GM19035 (cell line): ENCODE data around the gene POU2F1.
"Not testable (repeated sequence)": the region's sequence is repeated elsewhere in the genome, so short reads cannot be mapped to it uniquely, and the experiment has no call there.

ENCODE experiments used
- ATAC-seq: cut with Tn5 transposase; IDR thresholded peaks from one replicate; pipeline ENCODE4 v1.9.1; 2021; ENCODE audit not compliant: unreplicated experiment

The POU2F1 gene

DNA sequence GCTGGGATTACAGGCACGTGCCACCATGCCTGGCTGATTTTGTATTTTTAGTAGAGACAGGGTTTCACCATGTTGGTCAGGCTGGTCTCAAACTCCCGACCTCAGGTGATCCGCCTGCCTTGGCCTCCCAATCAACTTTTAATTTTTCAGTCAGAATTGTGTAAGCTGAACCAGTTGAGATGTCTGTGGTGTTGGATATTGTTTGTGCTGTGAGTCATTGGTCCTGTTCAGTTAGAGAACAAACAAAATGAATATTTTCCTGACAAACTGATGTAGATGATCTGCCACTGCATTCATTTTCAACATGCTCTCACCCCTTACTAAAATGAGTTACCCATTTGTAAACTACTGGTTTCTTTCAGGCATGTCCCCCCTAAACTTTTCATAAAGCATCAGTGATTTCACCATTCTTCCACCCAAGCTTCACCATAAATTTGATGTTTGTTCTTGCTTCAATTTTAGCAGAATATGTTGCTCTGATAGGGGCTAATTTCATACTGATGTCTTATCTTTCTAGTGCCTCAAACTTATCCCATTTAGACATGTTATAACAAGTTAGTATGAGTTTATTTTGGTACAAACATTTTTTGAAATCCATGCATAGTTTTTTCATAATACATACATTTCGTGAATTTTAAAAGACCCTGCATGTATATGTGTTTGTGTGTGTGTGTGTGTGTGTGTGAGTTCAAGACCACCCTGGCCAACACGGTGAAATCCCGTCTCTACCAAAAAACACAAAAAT is 15.2 kb upstream of the POU2F1 start:
- not testable (repeated sequence) for ATAC-seq

DNA sequence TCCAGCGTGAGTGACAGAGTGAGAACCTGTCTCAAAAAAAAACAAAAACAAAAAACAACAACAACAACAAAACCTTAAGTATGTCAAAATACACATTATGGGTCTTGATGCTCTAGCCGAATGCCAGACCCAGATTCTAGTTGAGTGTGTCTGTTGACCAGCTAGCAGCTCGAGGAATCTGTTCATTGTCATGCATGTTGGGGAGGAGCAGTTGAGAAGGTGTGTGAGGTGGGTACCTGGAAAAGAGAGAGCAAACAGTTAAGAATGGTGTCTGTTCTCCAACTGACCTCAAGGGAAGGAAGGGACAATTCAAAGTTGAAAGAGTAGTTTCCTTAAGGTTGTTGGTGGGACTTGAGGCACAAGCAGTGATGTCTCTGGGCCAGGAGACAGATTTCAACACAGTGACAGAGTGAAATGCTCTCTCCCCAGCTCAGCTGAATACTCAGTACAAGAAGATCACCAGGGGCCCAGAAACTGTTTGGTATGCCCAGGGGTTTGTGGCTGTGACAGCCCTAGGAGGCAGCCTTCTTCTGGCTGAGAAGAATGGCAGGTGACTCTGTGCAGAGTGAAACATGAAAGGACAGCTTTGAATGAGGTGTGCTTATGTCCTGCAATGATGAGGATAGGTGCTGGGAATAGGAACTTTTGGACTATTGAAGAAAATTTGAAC is 14.4 kb upstream of the POU2F1 start:
- ATAC-seq: no peak

DNA sequence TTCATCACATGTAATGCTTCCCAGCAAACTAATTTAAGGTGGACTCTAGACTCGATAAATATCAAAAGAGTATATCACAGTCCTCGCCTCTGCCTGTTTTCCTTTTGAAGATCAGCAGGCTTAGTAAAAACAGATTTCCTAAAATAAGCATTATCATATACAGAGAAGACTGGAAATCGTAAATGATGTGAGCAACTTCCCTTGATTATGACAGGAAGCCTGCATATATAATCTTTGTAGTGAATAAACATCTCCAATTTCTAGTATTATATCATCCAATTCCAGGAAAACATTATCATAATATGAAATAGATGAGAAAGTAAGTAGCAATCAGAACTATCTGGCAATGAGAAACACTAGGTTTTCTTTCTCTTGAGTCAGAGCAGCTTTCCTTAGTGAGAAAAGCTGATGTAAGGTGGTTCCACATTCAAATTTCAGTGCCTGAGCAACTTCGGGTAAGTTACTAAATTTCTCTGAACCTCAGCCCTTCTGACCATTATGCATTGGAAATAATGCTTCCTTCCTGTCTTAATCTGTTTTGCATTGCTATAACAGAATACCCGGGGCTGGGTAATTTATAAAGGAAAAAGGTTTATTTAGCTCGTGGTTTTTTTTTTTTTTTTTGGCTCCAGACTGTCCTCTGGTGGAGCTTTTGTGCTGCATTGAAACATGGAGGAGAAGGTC is 12.6 kb upstream of the POU2F1 start:
- ATAC-seq: no peak

DNA sequence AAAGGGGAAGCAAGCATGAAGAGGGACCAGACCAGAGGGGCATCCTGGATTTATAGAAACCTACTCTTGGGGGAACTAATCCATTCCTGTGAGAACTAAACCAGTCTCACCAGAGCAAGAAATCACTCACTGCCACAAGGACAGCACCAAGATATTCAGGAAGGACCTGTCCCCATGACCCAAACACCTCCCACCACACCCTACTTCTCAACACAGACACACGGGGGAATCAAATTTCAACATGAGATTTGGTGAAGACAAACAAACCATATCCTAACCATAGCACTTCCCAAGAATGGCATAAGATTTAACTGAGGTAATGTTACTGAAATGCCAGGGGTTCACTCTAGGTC is 12.1 kb upstream of the POU2F1 start:
- no peak for ATAC-seq

DNA sequence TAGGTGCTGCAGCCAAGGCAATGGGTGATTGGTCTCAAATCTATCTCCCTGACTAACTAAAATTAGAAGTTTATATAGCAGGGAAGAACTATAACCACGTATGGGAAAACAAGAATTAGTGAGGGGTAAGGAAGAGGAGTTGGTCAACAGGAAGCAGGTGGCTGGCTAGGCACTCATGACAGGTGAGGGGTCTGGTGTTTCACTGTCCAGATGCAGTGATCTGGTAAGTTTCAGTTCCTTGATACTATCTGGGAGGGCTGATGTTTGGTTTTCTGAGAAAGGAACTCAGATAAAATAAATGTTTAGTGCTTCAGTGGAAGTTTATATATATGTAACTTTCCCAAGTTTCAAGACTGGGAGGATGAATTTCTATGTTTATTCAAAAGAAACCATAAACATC is 11.6 kb upstream of the POU2F1 start:
- ATAC-seq: no peak

DNA sequence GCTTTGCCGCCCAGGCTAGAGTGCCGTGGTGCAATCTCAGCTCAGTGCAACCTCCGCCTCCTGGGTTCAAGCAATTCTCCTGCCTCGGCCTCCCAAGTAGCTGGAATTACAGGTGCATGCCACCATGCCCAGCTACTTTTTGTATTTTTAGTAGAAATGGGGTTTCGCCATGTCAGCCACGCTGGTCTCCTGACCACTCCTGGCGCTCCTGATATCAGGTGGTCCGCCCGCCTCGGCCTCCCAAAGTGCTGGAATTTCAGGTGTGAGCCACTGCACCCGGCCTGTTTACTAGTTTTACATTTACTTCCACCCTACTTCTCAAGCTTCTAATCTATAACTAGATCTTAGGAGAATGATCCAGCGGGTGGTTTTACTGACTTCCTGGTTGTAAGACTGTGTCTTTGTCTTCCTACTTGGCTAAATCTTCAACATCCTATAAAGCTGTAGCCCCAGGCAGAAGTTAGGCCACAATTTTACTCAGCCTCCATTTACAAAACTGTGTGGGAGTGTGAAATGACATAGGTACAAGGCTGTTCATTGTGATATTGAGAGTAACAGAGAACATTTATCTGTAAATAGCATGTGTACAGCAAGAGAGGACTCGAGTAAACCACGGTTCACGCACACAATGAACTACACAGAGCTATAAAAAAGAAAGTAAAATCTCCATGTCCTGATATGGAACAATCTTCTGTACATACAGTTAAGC is 9.6 kb upstream of the POU2F1 start:
- no peak for ATAC-seq

DNA sequence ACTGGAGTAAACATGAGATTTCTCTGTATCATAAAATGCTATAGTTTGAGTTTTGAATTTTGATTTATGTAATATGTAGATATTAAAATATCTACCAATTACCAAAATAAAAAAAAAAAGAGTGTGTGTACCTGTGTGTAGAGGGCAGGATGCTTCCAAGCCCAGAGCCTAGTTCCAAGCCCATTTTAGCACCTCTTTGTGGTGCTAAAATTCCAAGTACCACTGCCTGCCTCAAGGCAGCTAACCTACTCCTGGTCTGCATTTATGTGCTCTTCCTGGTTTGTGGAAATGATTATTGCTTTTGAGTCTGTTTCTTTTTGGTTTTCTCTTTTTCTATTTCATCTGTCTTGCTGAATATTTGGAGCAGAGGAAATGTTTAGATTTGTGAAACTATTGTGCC is 8.7 kb upstream of the POU2F1 start:
- ATAC-seq: no peak

DNA sequence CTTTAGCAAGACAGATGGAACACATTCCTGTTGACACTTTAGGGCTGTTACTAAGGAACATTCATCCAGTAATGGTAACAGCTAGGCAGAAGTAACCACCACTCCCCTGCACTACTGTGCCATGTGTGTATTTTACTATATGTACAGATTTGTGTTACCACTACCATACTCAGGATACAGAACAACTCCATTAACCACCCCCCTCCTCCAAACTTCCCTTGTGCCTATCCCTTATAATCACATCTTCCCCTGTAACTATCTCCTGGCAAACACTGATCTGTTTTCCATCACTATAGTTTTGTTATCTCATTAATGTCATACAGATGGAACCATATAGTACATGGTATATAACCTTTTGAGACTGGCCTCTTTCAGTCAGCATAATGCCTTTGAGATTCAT is 3.9 kb upstream of the POU2F1 start:
- no peak for ATAC-seq

DNA sequence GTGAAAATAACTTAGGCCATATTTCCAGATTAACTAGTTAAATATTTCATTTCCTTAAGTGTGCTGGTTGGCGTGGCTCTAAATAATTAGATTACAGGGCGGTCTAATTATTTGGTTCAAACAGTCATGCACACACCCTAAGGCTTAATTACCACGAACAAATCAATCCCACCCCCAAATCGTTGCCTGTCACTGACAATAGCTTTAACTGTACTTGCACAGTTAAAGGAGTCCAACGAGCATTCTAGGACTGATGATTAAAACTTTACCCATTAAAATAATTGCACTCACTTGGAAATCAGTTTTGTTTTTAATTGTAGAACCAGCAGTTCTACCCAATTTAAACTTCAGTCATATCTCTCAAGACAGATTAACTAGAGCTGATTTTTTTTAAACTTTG is 1.5 kb upstream of the POU2F1 start:
- ATAC-seq: no peak

DNA sequence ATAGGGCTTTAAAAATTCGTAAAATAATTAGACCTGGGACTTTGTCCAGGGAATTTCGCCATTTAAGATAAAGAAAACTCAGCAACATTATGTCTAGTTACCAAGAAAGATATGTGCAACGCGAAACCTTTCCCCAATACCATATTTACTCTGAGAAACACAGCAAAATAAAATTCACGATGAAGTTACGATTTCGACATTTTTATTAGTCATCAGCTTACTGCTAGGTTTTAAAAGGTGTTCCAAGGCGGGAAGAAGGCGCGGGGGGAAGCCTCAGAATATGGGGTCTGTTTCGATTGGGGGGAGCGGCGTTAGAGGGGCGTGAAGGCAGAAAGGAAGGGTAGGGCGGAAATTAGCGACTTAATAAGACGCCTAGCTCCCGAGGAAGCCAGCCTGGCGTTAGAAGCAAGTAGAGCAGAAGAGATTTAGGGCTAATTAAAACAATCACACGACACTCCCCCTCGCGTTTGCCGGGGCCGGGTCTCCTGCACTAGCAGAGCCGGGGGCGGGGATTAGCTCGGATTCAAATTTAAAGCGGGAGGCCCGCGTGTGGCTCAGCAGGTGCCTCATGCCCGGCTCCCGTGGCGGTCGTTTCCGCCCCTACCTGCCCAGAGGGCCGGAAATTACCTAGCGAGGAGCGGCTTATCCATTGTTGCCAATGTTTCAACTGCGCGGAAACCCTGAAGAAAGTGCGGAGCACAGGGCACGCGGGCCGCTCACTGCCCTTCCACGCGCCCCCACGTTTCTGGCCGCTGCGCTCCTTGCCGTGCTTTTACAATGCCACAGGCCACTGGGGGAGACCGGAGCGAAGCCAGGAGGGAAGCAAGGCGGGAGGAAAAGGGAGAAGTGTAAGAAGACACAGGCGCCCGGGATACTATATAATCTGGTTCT is 795 bp upstream of the POU2F1 start:
- peak; percentile 40 for ATAC-seq

DNA sequence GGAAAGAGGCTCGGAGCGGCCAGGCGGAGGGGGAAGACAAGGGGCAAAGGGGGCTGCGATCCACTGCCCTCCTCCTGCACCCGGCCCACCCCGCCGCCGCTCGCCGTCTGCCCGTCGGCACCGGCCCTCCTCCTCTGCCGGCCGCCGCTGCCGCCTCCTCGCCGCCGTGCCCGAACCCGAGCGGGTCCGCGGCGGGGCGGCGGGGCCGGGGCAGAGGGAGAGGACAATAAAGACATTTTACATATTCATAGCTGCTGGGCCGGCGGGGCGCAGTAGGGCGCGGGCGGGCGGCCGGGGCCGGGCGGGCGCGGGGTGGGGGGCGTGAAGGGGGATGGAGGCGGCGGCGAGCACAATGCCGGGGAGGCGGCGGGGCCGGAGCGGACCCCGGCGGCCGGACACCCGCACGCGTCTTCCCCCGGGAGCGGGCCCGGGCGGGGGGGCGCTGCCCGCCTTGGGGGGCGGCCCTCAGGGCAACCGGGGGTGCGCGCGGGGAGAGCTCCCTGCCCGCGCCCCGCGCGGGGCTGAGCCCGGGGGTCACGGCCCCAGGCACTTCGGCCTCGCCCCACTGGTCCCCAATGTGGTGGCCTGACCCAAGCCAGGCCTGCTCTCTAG is 546 bp downstream of the POU2F1 start:
- peak; percentile 13 for ATAC-seq

DNA sequence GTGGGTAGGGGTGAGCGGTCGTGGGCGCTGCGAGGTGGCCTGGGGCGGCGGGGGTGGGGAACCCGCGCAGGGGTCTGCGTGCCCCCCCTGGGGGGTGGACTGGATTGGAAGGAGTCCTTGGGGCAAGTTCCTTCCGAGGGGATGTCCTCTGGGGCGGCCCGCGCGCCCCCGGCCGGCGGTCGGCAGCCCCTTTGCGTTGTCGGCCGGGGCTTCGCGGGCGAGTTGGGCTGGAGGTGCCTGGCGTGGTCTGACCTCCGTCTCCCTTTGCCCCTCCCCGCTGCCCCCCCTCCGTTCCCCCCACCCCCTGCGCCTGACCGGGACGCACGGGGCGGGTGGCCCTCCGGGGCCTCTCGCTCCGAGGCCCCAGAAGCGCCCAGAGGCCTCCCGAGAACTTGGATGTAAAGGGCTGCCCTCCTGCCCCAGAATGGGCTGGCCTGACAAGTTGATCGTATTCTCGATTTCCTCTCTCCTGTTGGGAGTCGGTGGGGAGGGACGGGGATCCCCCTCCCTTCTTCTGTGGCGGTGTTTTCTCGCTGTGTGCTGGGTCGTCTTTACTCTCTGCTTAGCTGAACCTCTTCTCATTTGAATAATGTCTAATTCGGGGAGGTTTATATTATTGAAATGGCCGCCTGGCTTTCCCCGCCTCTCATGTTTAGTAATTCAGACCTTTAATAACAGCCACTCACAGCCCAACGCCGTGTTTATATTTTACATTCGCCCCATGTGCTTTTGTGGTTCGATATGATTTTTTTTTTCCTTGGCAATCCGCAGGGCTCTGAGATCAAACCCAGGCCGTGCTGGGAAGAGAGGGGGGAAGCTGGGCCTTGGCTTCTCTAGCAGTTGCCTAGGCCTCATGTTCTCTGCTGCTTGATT is 1.3 kb downstream of the POU2F1 start:
- peak; percentile 52 for ATAC-seq

DNA sequence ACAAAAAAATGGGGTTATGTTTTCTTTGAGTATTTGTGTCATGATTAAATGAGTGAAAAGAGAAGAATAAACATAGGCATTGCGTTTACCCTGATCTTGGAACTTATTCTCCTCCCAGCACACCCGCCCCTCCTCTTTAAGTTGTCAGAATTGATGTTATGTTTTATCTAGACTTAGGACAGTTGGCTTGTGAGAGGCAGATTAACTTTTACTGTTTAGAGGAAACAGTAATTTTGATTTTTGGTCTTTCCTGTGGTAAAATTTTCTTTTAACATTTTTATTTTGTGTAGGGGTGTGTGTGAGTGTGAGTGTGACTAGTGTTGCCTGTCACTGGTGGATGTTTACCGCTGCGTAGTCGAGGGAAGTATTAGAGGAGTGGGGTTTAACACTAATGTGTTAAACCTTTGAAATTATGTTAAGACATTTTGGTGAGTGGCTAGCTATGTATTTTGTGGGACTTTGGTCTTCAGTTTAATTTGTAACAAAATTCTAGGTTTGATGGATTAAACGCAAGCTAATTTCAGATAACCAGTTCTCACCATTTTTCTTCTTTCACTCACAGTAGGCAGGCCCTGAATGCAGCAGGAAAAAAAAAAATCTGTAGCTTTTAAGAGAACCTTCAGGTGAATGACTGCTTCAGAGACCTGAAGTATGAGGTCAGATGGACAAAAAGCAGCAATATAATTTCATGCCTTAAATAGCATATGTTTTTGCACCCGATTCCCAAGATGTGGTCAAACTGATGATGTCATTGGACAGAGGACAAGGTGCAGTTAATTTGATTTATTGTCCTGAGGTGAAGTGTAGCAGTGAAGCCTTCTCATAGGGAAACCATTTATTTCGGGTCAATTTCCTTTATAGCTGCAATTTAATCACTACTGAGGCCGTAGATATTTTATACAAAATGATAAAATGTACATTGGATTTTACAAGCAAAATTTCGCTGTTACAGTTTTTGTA is 2.7 kb downstream of the POU2F1 start:
- no peak for ATAC-seq

DNA sequence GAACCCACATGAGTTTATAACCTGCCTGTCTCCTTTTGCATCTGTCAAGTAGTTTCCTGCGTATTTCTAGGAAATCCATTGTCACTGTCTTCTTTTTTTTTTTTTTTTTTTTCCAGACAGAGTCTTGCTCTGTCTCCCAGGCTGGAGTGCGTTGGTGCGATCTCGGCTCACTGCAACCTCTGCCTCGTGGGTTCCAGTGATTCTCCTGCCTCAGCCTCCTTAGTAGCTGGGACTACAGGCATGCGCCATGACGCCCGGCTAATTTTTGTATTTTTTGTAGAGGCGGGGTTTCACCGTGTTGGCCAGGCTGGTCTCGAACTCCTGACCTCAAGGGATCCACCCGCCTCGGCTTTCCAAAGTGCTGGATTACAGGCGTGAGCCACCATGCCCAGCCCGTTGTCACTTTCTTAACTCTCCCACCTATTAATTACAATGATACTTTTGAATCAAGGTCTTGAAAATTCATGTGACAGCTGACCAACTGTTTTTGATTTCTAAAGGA is 4.1 kb downstream of the POU2F1 start:
- not testable (repeated sequence) for ATAC-seq

DNA sequence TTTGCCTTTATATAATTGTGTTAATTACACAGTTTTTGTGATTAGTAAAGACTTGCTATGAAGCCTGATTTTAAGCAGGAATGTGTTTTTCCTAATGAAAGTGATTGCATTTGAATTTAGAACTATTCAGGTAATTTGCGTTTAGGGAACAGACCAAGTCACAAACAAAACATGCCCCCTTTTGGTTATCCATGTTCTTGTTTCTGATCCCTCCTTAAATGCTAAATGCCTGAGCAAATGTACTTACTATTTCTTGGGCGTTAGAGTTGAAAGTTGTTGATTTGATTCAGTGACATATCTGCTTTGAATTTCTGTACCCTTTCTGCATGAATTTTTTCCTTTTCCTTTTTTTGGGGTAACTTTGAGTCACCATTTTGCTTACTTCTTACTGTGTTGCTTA is 5.2 kb downstream of the POU2F1 start:
- no peak for ATAC-seq

DNA sequence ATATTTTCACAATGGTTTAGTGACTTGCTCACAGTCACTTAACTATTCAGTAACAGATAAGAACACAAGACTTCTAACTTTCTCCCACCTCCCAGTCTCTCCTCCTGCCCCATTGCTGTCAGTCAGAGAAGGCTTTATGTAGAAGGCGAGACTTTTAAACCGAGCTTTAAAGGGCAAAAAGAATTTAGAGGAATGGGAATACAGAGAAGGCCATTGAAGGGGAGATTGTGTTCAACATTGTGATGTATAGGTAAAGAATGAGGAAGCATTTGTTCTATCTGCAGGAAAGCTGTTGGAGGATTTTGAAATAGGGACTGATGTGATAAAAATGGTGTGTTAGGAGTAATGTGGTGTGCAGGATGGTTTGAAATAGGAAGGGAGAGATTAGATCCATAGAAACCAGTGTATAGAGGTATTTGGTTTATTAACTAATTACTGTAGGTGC is 7.3 kb downstream of the POU2F1 start:
- ATAC-seq: no peak

DNA sequence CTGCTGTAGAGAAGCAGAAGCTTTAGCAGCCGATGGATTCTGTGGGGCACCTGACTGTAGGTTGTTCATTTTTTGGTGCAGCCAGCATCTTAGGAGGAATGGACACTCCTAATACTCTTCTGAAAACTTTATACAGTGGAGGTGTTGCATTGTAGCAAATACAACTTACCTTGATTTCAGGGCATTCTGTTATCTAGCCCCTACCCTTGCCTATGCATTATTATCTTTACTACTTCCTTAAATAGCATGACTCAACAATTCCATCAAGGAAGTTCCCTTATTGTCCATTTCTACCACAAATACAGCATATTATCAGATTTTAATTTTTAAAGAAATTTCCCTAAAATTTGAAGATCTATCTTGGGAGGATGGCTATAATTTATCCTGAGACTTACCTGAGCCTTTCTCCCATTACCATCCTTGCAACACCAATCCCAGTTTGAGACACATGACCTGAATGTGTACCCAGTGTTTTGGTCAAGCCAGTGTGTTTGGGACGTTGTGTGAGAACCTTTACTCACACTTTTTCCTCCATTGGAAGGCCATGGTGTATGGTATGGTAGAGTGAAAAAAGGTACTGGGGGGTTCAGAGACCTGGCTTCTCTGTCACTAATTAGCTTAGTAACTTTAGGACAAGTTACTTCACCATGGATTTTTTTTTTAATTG is 9.2 kb downstream of the POU2F1 start:
- ATAC-seq: no peak
